HG03439 (cell line): ENCODE data around the gene KIF5C.
A peak's percentile ranks its signal among the peaks of the same experiment; 100 is the strongest.

ENCODE experiments used
- ATAC-seq: cut with Tn5 transposase; IDR thresholded peaks from one replicate; pipeline ENCODE4 v1.9.1; 2021; ENCODE audit warnings: mild to moderate bottlenecking, moderate library complexity; ENCODE audit not compliant: unreplicated experiment

Gene KIF5C

DNA sequence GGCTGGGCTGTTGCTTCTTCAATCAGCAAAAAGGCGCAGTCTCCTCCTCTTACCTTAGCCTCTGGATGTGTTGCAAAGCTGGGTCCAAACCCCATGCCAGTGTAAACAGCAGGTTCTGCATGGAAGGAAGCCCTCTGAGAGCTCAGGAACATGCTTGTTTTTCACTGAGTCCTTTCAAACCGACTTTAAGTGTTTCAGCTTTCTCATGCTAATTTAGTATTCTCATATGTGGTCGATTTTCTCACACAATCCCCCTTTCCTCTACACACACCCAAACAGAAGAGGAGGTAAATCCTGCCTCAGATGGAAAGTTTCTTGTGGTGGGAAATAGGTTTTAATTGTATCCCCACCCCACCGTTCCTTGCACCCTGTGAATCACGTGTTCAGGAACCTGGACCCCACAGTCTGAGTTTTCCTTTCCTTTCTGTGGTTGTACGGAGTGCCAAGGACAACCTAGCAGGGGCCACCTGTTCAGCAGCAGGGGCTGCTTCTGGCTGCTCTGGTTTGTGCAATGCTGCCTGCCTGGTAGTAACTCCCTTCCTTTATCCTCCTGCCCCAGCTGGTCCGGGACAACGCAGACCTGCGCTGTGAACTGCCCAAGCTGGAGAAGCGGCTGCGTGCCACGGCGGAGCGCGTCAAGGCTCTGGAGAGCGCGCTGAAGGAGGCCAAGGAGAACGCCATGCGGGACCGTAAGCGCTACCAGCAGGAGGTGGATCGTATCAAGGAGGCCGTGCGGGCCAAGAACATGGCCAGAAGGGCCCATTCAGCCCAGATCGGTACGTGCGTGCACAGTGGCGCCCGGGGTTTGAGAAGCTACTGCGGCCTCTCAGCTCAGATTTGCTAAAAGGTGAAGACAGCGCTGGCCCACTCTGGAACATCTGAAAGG is 134.8 kb downstream of the KIF5C start:
- no peak for ATAC-seq

DNA sequence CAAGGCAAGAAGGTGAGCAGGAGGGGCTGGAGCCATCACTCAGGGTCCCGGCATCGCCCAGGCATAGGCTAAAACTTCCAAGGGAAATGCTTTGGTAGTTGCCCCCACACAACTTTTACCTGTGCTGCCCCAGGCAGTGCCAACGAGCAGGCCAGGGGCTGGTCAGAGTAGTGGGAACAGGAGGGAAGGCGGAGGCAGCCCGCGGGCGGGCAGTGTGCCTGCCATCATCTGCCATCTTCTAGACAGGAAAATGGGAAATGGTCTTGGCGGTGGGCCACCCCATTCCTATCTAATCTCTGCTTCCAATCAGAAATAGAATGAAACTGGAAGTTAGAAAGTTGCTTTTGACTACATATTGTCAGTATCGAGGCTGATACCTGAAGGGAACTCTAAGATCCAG is 137.5 kb downstream of the KIF5C start:
- no peak for ATAC-seq

DNA sequence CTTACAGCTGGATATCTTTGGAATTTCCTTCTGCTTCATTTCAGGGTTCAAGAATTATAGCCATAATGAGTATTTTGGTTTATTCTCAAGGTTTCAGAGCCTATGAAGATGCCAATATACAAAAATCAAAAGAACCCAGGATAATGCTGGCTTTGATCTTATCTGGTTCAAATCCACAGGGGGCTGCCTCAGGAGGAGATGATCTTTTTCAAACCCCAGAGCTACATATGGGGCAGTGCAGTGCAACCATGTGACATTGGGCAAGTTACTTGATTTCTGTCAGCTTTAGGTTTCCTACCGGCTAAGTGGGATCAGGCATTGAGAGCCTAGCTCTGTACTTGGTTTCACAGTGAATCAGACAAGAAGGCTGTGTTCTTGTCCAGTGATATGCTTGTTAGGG is 140.5 kb downstream of the KIF5C start:
- ATAC-seq: no peak

DNA sequence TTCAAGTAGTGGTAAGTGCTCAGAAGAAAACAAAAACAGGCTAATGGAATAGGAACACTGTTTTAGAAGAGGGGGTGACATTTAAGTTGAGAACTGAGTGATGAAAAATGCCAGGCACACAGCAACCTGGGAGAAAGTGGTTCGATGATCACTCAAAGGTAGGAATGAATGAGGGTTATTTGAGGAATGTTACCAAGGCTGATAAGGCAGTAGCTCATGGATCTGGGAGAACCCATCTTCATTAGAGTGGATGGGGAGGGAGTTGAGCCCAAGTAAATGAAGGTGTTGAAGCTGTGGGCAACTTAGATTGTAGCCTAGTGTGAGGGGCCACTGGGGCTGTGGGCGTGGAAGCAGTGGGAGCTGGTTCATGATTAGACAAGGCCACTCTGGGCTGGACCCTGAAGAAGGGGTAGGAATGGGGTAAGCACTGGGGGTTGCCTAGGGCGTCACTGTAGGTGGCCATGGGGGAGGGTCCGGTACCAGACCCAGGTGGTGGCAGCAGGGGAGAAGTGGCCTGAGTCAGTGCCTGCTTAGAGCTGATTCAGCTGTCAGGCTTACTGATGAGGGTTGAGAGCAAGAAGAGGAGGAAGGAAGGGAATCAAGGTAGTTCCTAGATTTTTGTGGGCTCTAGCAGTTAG is 141.0 kb downstream of the KIF5C start:
- ATAC-seq: no peak

DNA sequence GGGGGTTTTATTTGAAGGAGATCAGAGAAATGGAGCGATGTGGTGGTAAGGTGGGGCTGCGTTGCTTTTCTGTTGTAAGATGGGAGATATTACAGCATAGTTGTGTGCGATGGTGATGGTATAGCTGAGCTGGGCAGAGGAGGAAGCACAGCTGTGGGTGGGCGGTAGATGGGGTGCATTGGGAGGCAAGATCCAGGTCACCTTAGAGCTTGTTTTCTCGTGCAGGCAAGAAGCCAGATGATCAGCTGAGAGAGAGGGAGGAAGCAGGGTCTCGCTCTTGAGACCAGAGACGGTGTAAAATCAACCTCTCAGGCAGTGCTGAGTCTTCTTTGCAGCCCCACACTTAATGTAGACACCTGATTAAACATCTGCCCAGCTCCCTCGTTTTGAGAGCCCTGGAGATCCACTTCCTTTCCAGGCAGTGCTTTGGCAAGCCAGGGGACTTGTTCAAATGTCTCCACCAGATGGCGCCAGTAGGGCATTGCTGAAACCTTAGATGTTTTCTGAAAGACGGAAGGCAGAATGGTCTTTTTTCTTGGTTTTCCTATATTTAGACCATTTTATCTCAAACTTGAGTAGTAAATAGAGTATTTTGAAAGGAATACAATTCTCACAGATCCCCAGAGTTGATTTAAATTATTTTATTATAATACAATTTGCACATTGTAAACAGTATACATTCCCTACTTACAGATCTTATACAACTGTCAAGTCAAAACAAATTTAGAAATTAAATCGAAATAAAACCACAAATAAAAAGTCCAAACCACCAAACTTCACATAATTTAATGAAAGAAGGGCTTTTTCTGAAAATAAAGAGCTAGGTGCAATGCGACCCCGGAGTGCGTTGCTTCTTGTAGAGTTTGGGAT is 142.3 kb downstream of the KIF5C start:
- ATAC-seq: no peak

DNA sequence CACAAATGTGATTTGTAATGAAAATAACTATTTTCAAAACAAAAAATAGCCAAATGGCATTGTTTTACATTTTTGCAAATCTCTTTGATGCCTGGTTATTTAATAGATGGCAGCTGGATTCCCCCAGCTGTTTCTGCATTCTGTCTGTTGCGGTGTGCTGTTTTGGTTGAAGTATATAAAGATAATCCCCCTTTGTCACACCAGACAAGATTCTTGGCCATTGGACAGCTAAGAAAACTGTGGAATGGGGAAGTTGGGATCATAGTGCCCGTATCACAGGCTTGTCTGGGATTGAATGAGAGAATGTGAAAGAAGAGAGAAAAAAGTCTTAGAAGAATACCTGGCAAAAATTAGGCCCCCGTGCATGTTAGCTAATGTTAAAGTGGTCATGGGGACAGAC is 144.0 kb downstream of the KIF5C start:
- no peak for ATAC-seq

DNA sequence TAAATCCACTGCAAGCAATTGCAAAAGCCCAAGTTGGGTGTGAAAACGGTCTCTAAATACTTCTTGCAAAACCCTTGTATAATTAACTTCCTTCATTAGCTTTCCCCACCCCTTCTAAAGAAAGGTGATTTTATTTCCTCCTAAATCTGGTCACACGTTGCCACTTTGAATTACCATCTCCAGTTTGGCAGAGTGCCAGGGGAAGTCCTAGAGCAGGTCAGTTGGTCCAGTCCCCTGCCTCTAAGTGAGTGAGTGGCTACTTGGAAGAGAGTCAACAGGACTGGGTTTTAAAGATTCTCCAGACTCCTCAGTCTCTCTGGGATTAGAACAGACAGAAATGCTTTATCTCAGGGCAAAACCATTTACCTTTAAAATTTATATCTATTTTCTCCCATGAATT is 144.7 kb downstream of the KIF5C start:
- no peak for ATAC-seq

DNA sequence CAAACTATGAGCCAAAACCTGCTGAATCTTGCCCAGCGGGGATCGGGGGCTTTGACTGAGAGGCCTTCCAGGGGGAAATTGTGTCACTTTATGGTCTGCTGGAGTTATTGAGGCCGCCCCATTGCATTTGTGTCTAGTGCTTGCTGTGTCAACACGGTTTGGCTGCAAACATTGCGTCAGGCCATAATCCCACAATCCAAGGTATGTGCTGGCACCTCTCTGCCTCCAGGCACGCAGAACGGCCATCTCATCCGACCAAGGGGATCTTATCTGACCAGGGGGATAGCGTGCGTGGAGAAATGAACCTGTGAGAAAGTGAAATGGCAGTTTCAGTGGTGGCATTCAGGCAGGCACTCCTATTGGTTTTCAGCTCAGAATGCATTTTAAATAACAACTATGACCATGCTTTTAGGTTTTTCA is 145.4 kb downstream of the KIF5C start:
- ATAC-seq: peak; percentile 40

DNA sequence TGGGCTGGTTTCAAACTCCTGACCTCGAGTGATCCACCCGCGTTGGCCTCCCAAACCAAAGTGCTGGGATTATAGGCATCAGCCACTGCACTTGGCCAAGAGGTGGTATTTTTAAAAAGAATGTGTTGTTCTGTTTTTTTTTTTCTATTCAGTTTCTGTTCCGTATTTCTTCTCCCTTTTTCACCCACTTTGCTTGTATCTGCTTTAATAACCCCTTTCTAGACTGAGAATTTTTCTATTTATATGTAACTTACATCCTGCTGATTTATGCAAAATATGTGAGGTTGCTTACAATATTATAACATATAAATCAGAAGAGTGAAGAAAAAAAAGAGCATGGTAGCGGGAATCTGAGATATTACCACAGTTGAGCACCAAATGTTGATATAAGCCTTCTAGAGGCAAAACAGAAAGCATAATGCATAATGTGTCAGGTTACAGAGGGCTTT is 146.3 kb downstream of the KIF5C start:
- ATAC-seq: peak; percentile 75

DNA sequence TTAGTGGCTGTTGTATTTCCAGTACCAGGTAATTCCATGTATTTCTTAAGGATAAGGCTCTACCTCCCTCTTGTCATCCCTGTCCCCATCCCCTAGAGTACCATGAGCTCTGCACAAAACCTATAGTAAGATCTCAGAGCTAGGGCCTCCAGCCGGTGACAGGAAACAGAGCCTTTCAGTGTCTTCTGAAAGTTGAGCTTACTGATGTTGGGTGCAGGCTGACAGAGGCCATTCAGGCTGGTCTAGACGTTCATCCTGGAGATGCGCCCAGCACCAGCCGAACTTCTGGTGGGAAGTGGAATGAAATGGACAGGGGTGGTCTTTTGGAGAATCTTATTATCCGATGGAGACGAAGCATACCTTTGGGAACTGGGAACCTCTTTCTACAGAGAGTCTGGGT is 146.7 kb downstream of the KIF5C start:
- ATAC-seq: peak; percentile 65

DNA sequence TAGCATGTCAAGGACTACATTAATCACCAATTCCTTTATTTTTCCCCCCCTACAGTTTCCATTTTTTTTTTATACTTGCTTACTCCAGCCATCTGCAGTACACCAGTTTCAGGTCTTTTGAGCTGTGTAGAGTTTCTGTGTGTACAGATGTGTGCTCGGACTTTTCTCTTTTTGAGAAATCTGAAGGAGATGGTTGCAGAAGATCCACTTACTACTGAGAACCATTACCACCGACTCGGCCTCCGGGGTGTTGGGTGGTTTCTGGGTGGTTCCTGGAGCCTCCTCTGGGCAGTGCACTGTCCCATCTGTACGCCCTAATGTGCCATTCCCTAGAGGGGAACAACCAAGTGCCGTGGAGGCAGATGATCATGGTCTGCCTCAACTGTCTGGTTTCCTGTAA is 148.1 kb downstream of the KIF5C start:
- ATAC-seq: no peak

DNA sequence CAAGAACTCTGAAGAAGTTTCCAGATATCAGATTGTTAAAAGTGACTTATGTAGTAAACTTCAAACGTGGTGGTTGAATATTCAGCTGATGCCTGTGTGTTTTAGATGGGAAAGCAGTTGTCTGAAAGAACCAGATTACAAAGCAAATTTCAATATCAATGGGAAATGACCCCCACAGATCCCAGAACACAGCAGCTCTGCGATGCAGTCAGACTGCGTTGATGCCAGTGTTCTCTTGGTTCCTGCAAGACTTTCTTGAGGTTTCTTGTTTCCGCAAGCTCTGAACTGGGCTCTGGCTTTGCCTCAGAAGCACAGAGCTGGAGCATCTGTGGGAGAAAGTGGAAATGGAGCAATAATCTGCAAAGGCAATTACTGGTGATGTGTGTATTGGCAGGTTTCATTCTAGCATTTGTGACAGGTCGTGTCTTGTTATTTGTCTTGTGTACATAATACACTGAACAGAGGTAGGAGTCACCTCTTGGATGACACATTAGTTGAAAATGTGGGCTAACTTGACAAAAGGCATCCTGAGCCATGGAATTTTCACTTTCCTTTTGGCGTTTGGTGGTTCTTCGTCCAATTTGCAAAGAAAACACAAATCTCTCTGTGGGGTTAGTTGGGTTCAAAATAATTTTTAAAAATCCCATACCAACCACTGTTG is 152.7 kb downstream of the KIF5C start:
- ATAC-seq: no peak

DNA sequence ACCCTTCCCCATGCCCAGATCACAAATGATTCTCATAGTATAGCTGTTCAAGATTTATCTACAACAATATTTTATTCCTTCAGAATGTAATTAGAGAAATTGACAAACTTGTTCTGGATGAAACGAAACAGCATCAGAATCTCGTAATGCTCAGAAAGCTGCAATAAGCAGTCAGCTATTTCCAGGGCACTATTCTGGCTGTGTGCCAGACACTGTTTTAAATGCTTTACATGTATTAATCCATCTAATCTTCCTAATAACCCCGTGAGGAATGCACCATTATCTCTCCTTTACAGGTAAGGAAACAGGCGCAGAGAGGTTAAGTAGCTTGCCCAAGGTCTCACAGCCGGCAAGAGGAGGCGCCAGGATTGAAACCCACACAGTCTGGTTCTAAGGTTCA is 153.3 kb downstream of the KIF5C start:
- no peak for ATAC-seq

DNA sequence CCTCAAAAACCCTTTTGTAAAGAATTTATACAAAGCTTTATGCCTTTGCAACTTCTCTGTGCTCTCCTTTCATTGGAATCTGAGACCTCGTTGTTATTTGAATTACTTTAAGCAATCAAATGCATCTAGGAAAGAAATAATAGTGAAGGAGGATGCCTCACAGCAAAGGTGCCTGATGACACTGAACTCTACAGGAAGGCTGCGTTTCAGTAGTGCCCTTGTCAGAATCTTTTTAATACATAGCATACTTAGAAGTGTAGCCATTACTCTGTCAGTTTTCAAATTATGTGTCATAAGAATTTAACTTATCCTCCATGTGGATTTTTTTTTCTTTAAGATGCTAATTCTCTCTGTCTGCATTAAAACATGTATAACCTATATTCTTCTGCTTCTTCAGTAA is 153.9 kb downstream of the KIF5C start:
- ATAC-seq: no peak

DNA sequence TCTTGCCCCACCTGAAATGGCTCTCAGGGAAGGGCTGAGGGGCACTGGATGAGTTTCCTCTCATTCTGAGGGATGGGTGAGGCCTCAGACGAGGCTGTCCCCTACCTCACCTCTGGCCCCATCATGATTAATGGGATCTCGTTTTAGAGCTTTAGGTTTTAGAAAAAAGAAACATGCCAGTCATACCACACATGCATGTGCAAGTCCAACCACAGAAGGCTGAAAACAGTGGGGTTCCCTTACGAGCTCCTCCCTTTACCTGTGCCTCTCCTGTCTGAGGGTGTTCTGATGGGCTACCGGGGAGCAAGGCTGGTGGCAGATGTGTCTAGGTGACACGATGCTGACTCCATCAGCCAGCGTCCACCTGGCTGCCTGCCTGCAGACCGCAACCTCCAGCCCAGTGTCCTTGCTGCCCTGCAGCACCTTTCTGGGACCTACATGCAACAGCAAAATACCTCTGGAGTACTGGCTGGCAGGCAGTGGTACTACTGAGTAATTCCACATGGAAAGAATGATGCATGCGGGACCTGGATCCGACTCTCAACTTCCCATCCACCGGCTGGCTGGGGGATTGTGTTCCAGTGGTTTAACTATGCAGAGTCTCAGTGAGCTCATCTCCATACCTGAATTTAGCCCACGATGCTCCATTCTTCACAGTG is 154.4 kb downstream of the KIF5C start:
- no peak for ATAC-seq

DNA sequence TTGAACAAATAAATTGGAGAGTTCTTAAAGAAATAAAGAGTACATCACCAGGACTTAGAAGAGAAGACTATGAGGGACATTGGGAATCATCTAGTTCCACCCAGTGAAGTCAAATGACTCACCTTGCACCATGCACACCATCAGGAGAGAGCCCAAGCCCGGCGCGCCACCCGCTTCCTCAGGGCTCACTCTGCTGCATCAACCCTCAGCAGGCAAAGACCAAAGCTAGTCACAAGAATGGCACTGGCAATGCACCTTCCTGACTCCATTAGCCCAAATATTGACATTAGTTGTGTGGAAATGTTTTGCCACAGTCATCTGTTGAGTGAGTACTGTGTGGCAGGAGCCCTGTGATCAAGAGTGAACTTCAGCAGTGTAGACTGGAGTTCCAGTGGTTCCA is 156.4 kb downstream of the KIF5C start:
- no peak for ATAC-seq

DNA sequence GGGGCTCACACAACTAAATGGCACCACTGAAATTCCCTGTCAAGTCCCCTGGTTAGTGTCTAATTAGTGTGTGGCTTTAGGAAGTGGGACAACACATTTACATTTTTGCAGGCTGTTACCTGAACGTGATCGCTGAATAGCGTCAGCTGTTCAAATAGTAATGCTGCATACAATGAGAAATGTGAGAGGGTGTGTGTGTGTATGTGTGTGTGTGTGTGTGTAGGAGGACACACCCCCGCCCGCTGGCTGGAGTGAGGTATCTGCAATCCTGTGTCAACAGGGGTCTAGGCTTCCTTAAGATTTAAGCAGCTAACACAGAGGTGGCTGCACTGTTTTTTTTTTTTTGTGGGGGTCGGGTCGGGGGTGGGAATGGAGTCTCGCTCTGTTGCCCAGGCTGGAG is 158.7 kb downstream of the KIF5C start:
- ATAC-seq: no peak

DNA sequence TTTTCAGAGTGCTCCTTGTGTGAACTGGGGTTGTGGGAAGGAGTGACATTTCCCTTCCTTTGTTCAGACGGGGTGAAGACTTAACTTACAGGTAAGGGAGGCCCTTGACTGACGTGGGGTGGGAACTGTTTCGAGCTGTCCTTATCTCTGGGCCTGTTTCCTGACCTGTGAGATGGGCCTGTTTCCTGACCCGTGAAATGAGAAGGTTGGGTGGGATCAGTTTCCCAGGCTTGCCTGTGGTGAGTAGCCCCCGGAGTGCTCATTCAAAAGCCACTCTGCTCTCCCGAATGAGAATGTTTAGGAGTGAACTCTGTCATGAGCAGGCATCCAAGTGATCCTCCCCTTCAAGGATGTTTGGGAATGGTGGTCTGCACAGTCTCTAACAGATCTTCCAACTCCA is 159.4 kb downstream of the KIF5C start:
- ATAC-seq: no peak

DNA sequence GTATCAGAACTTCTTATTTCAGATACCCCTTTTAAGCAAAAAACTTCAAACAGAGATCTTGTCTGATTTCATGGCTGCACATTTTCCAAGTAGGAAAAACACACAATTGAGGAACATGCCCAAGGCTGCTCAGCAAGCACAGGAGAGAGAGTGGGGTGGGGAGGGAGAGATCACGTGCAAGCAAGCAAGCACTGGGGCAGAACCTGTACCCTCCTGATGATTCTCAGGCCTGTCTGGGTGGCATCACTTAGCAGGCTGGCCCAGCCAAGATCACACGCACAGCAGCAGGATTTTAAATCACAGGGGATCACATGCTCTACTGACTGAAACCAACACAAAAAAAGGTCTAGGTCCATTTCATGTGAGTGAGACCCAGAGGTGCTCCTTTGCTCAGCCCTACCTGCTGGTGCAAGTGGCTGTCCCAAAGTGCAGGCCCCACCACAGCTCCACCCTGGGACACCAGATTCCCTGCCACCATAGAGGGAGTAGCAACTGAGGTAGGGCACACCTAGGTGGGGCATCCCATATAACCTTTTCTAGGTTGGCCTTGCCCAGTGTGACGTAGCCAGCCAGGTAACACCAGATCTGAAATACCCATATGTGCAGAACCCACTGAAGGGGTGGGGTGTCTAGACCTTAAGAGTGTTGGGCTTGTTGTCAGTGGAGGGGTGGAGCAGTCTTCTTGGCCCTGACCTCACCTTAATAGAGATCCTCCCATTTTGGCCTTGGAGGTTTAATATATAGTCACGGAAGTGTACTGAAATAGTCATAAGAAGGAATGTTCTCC is 161.7 kb downstream of the KIF5C start:
- ATAC-seq: no peak

DNA sequence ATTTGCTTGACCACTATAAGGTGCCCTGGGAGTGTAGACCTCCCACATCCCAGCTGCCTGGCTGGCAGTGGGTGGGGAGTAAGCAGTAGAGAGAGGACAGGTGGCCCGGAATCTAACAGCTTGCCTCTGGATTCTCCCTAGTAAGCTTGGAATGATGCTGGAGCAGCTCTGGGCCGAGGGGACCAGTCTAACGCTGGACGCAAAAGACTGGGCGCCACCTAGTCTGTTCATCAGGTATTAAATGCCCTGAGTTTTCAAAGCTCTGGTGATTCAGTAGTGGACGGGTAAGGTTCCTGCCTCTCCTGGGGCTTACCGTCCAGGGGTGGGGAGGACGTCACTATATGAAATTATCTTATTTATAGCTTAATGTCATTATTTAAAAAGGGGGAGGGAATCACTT is 162.8 kb downstream of the KIF5C start:
- no peak for ATAC-seq
